GM18868 (cell line): ENCODE data around the gene KAZALD1.

ENCODE experiments used
- ATAC-seq: cut with Tn5 transposase; IDR thresholded peaks from one replicate; pipeline ENCODE4 v1.9.1; 2021; ENCODE audit warnings: mild to moderate bottlenecking, moderate library complexity; ENCODE audit not compliant: unreplicated experiment

KAZALD1 gene

DNA sequence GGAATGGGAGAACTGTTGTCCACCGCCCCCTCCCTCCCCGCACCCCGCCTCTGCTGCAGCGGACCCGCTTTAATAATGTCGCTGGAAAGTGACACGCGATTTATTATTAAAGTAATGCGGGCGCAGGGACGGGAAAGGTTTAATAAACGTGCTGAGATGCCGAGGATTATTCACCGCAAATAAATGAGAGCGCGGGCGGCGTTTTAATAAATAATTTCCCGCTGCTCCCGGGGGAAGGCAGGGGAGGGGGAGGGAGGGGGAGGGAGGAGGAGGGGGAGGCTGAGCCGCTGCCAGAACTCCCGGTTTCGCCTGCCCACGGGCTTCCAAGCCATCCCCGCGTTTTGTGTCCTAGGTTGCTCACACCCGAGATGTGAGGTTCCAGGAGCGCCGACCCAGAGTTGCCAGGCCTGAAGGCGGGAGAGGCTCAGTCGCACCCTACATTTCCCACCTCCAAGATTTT lies 5.1 kb downstream of the KAZALD1 start:
- ATAC-seq, result no peak

DNA sequence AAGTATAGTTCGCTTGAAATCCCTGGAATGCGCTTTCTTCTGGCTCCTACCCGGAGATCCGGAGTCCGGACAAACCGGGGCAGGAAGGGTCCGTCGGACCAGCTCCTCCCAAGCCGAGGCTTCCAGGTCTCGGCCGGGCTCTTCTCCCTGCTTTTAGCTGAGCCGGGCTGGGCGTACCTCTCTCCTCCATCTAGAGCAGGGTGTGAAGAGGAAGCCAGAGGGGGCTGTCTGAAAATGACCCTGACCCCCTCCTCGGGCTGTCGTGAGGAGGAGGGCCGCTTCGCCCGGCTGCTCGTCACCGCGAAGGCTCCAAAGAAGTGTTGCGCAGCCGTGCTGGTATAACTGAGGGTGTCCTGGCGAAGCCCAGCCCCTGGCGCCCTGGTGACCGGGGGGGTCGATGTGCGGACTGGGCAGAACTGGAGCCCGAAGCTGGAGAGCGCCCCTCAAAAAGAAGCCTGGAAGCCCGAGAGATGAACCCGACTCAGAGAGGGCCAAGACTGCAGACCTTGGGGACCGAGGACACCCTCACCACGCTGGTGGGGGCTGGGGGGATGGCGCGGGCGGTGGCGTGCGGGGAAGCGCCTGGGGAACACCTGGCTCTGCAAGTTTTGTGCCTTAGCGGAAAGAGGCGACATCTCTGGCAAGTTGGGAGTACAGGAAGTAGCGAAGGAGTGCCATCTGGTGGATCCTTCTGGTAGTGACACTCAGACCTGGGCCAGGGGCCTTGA lies 5.7 kb downstream of the KAZALD1 start:
- ATAC-seq, result peak; percentile 49

DNA sequence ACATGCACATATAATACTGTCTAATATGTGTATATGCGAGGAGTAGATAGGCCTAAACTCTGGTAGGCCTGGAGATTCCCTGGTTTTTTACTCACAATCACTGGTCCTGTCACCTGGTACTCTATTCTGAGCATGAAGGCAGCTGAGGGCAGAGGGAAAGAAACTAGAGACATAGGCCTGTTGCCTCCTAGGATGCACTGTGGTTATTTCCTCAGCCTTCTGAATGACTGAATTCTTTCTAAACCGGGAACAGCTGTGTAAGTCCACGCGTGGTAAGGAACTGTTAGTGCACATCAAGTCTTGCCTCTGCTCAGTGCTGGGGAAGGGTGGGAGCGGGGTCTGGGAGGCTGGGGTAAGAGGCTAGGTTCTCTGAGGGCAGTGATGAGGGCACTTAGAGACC lies 7.7 kb downstream of the KAZALD1 start:
- ATAC-seq, result no peak

DNA sequence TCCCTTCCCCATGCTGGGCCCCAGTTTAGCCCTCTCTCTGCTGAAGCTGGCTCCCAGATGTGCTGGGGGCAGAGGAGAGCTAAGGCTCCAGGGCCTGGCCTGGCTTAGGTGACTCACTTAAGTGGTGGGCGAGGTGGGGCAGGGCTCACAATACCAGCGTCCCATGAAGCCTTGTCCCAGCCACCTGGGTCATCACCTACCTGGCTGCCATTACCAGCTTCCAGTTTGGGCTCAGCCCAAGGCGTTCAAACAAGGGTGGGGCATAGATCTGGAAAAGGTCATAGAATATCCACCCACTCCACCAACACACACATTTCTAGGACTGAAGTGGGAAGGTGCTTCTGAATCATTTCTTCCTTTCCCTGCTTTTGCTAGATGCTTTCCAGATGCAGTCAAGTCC lies 8.3 kb downstream of the KAZALD1 start:
- ATAC-seq, result no peak

DNA sequence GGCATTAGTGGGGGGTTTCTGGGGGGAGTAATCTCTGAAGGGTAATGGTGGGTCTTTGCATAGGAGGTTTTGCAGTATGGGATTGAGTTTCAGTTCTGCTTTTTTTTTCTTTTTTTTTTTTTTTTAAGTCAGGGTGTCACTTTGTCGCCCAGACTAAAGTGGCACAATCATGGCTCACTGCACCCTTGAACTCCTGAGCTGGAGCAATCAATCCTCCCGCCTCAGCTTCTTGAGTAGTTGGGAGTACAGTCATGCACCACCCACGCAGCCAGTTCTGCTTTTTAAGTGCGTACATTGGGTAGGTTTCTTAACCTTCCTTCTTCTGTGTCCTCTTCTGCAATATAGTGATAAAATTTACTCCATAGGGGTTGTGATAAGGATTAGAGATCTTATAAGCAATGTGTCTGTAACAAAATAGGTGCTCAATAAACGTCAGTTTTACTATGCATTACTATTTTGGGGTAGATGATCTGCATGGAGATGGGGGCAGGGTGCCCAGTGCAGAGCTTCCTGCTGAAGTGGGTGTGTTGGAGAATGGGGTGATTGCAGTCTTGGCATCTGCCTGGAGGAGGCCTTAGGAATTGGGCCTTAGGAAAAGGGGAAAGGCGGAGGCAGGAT lies 9.6 kb downstream of the KAZALD1 start:
- ATAC-seq, result no peak

GRCh38 chr10:101071885-101072433 lies 10.2 kb downstream of the KAZALD1 start:
- ATAC-seq, result no peak

DNA sequence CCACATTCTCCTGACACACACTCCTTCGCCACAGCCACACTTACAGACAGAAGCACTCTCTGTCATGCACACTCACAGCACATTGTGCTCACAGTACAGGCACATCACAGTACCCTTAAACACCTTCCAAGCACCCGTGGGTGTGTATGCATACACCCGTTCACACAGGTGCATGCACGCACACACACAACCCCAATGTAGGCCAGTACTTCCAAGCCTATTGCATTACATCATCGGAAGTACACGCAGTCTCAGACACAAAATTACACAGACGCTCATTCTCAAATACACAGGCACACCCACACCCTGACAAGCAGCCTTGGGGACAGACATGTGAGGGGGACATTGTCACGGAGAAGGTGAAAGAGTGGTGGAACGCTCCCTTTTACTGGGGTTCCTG lies 11.1 kb downstream of the KAZALD1 start:
- ATAC-seq, result no peak

- ATAC-seq, result no peak
These were observed 11.8 kb downstream of the KAZALD1 start for GRCh38 chr10:101073631-101074030.

GRCh38 chr10:101075775-101076174 lies 14.0 kb downstream of the KAZALD1 start:
- ATAC-seq, result no peak

GRCh38 chr10:101076630-101077029 lies 14.8 kb downstream of the KAZALD1 start:
- no peak for ATAC-seq

- ATAC-seq, result no peak
These were observed 18.1 kb downstream of the KAZALD1 start for GRCh38 chr10:101079874-101080273.

GRCh38 chr10:101080933-101081931 lies 19.4 kb downstream of the KAZALD1 start:
- ATAC-seq, result no peak

- no peak for ATAC-seq
These were observed 24.1 kb downstream of the KAZALD1 start for GRCh38 chr10:101085846-101086245.

GRCh38 chr10:101087376-101087775 lies 25.6 kb downstream of the KAZALD1 start:
- ATAC-seq, result no peak

- no peak for ATAC-seq
These were observed 26.2 kb downstream of the KAZALD1 start for GRCh38 chr10:101087965-101088364.

DNA sequence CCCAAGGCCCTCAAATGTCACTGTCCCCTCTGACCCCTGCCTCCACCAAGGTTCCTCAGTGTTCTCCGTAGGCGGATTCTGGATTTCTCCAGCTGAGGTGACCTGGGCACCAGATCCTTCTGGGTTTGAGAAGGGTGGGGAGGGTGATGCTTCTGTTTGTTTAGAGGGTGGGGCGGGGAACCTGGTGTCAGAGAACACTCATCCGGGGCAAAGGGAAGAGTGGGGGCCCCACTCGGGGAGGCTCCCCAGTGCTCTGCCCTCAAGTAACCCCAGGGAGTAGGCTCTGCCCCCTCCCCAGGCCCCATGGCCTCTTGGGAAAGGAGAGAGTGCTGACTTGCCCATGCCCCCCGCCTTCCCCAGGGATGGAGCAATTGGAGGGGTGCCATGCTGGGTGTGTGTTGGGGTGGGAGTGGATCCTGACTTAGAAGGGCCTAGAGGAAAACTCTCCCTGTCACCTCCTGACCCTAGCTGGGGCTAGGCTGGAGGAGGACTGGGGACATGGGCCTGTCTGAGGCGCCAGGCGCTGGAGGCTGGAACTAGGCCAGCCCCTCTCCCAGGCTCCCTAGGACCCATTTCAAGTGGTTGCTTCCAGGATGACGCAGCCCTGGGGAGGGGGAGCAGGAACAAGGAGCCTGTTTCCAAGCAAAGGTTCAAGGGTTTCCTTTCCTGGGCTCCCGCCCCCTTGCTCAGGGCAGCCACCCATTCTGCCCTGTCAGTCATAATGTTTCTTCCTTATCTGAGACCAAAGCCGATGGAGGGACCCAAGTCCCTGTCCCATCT lies 27.9 kb downstream of the KAZALD1 start:
- ATAC-seq, result no peak

DNA sequence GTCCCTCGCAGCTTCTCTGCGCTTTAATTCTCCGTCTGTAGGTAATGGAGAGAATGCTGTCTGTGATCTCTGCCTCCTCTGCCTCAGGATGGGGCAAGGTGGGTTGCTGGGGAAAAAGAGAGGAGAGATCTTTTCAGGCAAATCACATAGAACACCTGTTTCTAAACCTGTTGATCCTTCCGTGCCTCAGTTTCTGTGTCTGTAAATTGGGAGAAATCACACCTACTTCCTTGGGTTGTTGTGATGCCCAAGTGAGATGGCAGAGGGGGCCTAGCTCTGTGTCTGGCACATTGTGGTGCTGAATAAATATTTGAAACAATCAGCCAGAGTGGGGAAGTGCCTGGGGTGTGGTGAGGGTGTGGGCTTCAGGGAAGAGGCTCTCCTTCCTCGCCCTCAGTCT lies 28.8 kb downstream of the KAZALD1 start:
- no peak for ATAC-seq

- ATAC-seq, result no peak
These were observed 29.9 kb downstream of the KAZALD1 start for GRCh38 chr10:101091546-101092290.

DNA sequence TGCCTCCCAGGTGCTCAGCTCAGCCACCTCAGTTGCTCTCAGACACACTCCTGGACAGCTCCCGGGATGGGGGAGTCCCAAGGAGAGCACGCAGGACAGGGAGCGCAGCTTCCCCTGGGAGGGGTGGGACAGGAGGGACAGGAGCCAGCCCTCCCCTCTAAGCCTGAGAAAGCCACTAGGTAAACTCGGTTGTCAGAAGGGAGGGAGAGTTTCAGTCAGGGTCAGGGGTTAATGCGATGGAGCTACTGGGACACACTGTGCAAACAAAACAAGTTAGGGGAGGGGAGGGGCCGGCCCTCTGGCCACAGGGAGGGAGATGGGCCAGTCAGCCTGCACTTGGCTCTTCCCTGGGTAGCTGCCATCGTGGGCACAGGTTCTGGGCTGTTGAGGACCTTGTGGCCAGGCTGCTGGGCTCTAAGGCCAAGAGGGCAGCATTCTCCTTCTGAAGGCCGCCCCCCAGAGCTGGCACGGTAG lies 31.1 kb downstream of the KAZALD1 start:
- no peak for ATAC-seq
